NCI-H510A treated with DMSO at 0.1 percent for 48 hours (cell line): ENCODE results near the gene HBG1.
"Not testable (repeated sequence)": the region's sequence is repeated elsewhere in the genome, so short reads cannot be mapped to it uniquely, and the experiment has no call there.

ENCODE experiments used
- DNase-seq: peaks from one replicate; lab custom pipeline; 2025; lab: John Stamatoyannopoulos, UW

Gene HBG1

GRCh38 chr11:5249807-5250396, at the start of gene HBG1:
Gene HBG1 (minus strand): TSS chr11:5249857. CDS start chr11:5249804, 53 bp downstream.
- DNase-seq, result not testable (repeated sequence)

GRCh38 chr11:5298451-5298850, 48.8 kb upstream of the HBG1 start:
- no peak for DNase-seq

- DNase-seq, result no peak
These were observed 48.2 kb upstream of the HBG1 start for GRCh38 chr11:5297721-5298323.

GRCh38 chr11:5294342-5294995, 44.8 kb upstream of the HBG1 start:
- DNase-seq, result not testable (repeated sequence)

- DNase-seq, result no peak
These were observed 43.4 kb upstream of the HBG1 start for GRCh38 chr11:5293028-5293427.

- DNase-seq, result peak; percentile 18
These were observed 41.7 kb upstream of the HBG1 start for GRCh38 chr11:5291207-5291838.

GRCh38 chr11:5290106-5290505, 40.4 kb upstream of the HBG1 start:
- no peak for DNase-seq

- DNase-seq, result no peak
These were observed 40.0 kb upstream of the HBG1 start for GRCh38 chr11:5289696-5290095.

GRCh38 chr11:5288906-5289550, 39.4 kb upstream of the HBG1 start:
- no peak for DNase-seq

- DNase-seq, result no peak
These were observed 38.6 kb upstream of the HBG1 start for GRCh38 chr11:5288108-5288905.

GRCh38 chr11:5286901-5287300, 37.2 kb upstream of the HBG1 start:
- DNase-seq, result no peak

- no peak for DNase-seq
These were observed 36.7 kb upstream of the HBG1 start for GRCh38 chr11:5286351-5286750.

GRCh38 chr11:5285703-5286340, 36.2 kb upstream of the HBG1 start:
- DNase-seq, result no peak

- DNase-seq, result no peak
These were observed 35.0 kb upstream of the HBG1 start for GRCh38 chr11:5284637-5285036.

- DNase-seq, result no peak
These were observed 34.2 kb upstream of the HBG1 start for GRCh38 chr11:5283882-5284281.

- no peak for DNase-seq
These were observed 33.4 kb upstream of the HBG1 start for GRCh38 chr11:5283086-5283485.

- no peak for DNase-seq
These were observed 33.0 kb upstream of the HBG1 start for GRCh38 chr11:5282628-5283027.

- no peak for DNase-seq
These were observed 31.9 kb upstream of the HBG1 start for GRCh38 chr11:5281596-5281995.

- DNase-seq, result peak; percentile 24
These were observed 31.0 kb upstream of the HBG1 start for GRCh38 chr11:5280582-5281102.

GRCh38 chr11:5279471-5280090, 29.9 kb upstream of the HBG1 start:
- DNase-seq, result no peak
